Muscle layer of colon (tissue), 2 donors: Measurements from ENCODE around the gene QKI.
"Not testable (repeated sequence)": the region's sequence is repeated elsewhere in the genome, so short reads cannot be mapped to it uniquely, and the experiment has no call there.

Source experiments
- H3K27ac ChIP-seq: one replicate; pipeline ENCODE4 v1.7.0; 2013; ENCODE audit warnings: low read depth, mild to moderate bottlenecking, low read length, moderate library complexity
- H3K27me3 ChIP-seq, 2 donors: one replicate each; pipeline ENCODE4 v1.7.0; 2013; ENCODE audit warnings: low read length in 2 of 2, mild to moderate bottlenecking in 2 of 2; ENCODE audit not compliant: insufficient read depth in 2 of 2, control insufficient read depth in 1 of 2
- H3K36me3 ChIP-seq: one replicate; pipeline ENCODE4 v1.7.0; 2013; ENCODE audit warnings: mild to moderate bottlenecking, low read length; ENCODE audit not compliant: insufficient read depth
- H3K4me1 ChIP-seq: one replicate; pipeline ENCODE4 v1.7.0; 2013; ENCODE audit warnings: mild to moderate bottlenecking, low read length; ENCODE audit not compliant: insufficient read depth
- H3K4me3 ChIP-seq, 2 donors: one replicate each; pipeline ENCODE4 v1.7.0; 2013; ENCODE audit warnings: low read length in 2 of 2, low read depth in 1 of 2, mild to moderate bottlenecking in 1 of 2, moderate library complexity in 1 of 2
- H3K9ac ChIP-seq: one replicate; pipeline ENCODE4 v1.7.0; 2013; ENCODE audit warnings: low read length
- H3K9me3 ChIP-seq: one replicate; pipeline ENCODE4 v1.7.0; 2013; ENCODE audit warnings: mild to moderate bottlenecking, low read length
- donor health status: abdominal sarcoma.
- donor health status: Adenocarcinoma of cecum.

QKI gene

DNA sequence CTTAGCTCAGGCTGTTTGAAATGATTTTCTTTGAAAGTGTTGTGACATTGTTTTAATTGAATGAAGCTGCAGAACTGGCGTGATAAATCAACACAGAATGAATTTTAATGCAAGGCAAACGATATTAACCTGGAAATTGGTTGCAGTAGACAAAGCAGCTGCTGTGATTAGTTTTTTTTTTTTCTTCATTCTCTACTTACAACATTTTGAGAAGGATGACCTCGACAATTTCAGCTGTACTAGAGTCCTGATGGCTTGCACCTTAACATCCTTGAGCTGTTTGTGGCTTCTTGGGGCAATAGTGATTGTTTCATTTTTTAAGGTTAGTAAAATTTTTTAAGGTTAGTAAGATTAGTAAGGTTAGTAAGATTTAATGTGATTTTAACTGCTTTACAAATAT lies 54.2 kb downstream of the QKI start:
- Histone ChIP-seq H3K4me3 (no peak overlapping the region), H3K27ac (no peak overlapping the region), H3K9me3 (no peaks in the 10 kb centered on the region), H3K4me1 (no peaks in the 10 kb centered on the region), H3K9ac (no peak overlapping the region), H3K27me3 (no peaks in the 10 kb centered on the region), H3K36me3 (no peaks in the 10 kb centered on the region)

DNA sequence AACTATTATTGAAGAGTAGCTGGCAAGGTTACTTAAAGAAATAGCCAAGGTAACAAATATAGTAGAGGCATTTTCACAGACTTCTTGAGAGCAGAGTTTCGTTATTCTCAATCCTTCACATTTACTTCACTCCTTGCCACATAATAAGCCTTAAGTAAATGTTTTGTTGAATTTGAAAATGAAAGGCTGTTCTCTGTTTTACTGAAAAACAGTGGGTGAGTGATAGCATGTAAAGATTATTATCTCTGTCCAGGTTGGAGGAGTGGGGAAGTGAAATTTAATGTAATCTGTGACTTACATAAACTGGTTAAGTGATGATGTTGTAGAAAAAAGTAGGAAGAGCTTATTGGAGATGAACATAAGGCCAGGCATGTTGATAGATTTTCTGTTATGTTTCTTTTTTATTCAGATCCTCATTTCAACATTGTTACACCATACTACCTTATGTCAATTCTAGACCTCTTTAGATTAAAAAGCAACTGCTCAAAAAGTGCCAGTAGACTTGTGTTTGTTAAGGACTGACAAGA lies 55.0 kb downstream of the QKI start:
- no peaks in the 10 kb centered on the region for H3K4me1 ChIP-seq
- H3K9ac ChIP-seq, result no peak overlapping the region
- no peaks in the 10 kb centered on the region for H3K36me3 ChIP-seq
- no peaks in the 10 kb centered on the region for H3K27me3 ChIP-seq
- H3K27ac ChIP-seq, result no peak overlapping the region
- H3K4me3 ChIP-seq, result no peak overlapping the region
- no peaks in the 10 kb centered on the region for H3K9me3 ChIP-seq

- Histone ChIP-seq H3K9me3 (no peaks in the 10 kb centered on the region), H3K4me1 (no peaks in the 10 kb centered on the region), H3K4me3 (no peak overlapping the region), H3K36me3 (no peaks in the 10 kb centered on the region), H3K9ac (no peak overlapping the region), H3K27me3 (no peaks in the 10 kb centered on the region), H3K27ac (no peak overlapping the region)
Observed at GRCh38 chr6:163470611-163471010, 56.1 kb downstream of the QKI start.

GRCh38 chr6:163474581-163474980 lies 60.1 kb downstream of the QKI start:
- no peak overlapping the region for H3K4me3 ChIP-seq
- H3K36me3 ChIP-seq, result peaks cover 6% of the 10 kb centered on the region
- no peaks in the 10 kb centered on the region for H3K27me3 ChIP-seq
- H3K9me3 ChIP-seq, result no peaks in the 10 kb centered on the region
- H3K27ac ChIP-seq, result no peak overlapping the region
- no peak overlapping the region for H3K9ac ChIP-seq
- H3K4me1 ChIP-seq, result no peaks in the 10 kb centered on the region

- H3K27me3 ChIP-seq, H3K9me3 ChIP-seq, H3K36me3 ChIP-seq, H3K4me3 ChIP-seq, H3K27ac ChIP-seq, H3K4me1 ChIP-seq, H3K9ac ChIP-seq: not testable (repeated sequence)
Observed at GRCh38 chr6:163476946-163477345, 62.4 kb downstream of the QKI start.

GRCh38 chr6:163483107-163483506 lies 68.6 kb downstream of the QKI start:
- Histone ChIP-seq H3K9me3 (no peaks in the 10 kb centered on the region), H3K4me1 (peaks cover 12% of the 10 kb centered on the region), H3K27ac (no peak overlapping the region), H3K27me3 (no peaks in the 10 kb centered on the region), H3K9ac (no peak overlapping the region), H3K36me3 (peaks cover 8% of the 10 kb centered on the region), H3K4me3 (no peak overlapping the region)

- no peaks in the 10 kb centered on the region for H3K36me3 ChIP-seq
- no peaks in the 10 kb centered on the region for H3K27me3 ChIP-seq
- H3K4me1 ChIP-seq, result peaks cover 20% of the 10 kb centered on the region
- H3K9ac ChIP-seq, result no peak overlapping the region
- no peaks in the 10 kb centered on the region for H3K9me3 ChIP-seq
- no peak overlapping the region for H3K4me3 ChIP-seq
- H3K27ac ChIP-seq, result no peak overlapping the region
Observed at GRCh38 chr6:163485388-163485851, 70.9 kb downstream of the QKI start.

DNA sequence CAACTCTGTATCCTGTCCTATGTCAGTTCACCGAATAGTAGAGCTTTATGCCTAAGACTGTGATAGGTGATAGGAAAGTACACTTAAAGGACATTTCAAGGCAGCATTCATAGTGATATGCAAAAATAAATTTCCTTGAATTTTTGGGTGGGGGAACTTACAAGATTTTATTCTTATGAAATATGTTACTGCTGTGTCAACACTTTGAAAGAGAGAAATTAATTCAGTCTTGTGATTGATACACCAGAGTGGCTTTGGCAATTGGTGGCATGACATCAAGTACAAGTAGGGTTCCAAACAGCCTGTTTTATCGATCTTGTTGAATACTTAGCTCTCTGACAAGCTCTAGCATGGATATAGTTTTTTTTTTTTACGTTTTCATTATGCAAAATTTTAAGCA lies 72.3 kb downstream of the QKI start:
- no peak overlapping the region for H3K9ac ChIP-seq
- H3K27ac ChIP-seq, result no peak overlapping the region
- H3K4me3 ChIP-seq, result no peak overlapping the region
- peaks cover 28% of the 10 kb centered on the region for H3K4me1 ChIP-seq
- H3K36me3 ChIP-seq, result no peaks in the 10 kb centered on the region
- H3K27me3 ChIP-seq, result no peaks in the 10 kb centered on the region
- H3K9me3 ChIP-seq, result no peaks in the 10 kb centered on the region

GRCh38 chr6:163487606-163488005 lies 73.1 kb downstream of the QKI start:
- H3K27me3 ChIP-seq, result no peaks in the 10 kb centered on the region
- no peak overlapping the region for H3K27ac ChIP-seq
- H3K36me3 ChIP-seq, result no peaks in the 10 kb centered on the region
- no peaks in the 10 kb centered on the region for H3K9me3 ChIP-seq
- no peak overlapping the region for H3K4me3 ChIP-seq
- H3K9ac ChIP-seq, result no peak overlapping the region
- H3K4me1 ChIP-seq, result peaks cover 27% of the 10 kb centered on the region

DNA sequence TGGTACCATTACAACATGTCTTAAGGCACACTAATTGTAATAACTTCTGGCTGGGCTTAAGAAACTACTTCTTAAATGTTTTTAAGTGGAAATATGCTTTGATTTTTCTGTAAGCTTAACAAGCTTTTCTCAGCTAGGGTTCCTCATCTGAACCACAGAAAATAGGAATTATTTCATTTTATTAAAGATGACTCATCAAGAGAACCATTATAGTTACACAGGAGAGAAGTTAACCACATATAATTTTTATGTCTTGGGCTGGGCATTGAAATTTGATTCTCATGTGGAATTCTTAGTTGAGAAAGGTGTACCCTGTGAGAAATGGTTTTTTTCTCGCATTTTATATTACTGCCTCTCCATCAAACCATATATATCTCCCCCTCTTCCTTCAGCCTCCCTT lies 75.1 kb downstream of the QKI start:
- no peak overlapping the region for H3K4me3 ChIP-seq
- H3K27ac ChIP-seq, result no peak overlapping the region

DNA sequence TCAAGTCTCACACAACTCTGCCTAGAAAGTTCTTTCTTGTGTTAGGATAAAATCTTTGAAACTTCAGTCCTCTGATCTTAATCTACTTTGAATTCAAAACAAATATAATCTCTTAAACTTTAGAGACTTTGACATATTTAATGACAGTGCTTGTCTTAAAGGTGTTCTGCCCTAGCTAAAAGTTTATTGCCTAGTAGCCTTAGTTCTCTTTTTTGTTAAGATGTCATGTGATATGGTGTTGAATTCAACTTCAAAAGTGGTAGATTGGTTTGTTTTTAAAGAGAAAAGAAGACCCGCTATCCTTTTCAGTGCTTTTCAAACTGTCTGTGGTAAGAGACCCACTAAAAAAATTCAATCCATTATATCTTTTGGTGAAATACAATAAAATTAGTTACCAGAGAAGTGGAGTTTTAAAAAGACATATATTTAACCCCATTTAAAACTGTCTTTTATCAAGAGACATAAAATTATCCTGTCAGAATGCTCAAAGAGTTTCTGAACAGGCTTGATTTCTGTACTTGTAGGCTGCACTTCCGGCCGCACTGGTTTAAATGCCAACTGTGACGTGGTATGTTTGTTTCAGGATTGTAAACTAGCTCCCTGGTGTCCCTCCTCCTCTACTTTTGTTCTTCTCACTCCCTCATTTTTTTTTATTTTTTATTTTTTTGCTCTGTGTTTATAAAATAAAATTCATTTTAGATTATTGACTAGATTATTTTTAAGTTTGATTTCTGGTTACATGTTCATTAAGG lies 76.5 kb downstream of the QKI start:
- H3K9ac ChIP-seq, result no peak overlapping the region
- H3K4me1 ChIP-seq, result peaks cover 35% of the 10 kb centered on the region
- H3K27me3 ChIP-seq, result no peaks in the 10 kb centered on the region
- peak overlapping the region; percentile 35 for H3K27ac ChIP-seq
- no peak overlapping the region for H3K4me3 ChIP-seq
- H3K9me3 ChIP-seq, result no peaks in the 10 kb centered on the region
- no peaks in the 10 kb centered on the region for H3K36me3 ChIP-seq

More for the DNA sequence above, 75.1 kb downstream of the QKI start:
- peaks cover 27% of the 10 kb centered on the region for H3K4me1 ChIP-seq
- H3K27me3 ChIP-seq, result no peaks in the 10 kb centered on the region
- H3K36me3 ChIP-seq, result no peaks in the 10 kb centered on the region
- H3K9ac ChIP-seq, result no peak overlapping the region
- no peaks in the 10 kb centered on the region for H3K9me3 ChIP-seq

DNA sequence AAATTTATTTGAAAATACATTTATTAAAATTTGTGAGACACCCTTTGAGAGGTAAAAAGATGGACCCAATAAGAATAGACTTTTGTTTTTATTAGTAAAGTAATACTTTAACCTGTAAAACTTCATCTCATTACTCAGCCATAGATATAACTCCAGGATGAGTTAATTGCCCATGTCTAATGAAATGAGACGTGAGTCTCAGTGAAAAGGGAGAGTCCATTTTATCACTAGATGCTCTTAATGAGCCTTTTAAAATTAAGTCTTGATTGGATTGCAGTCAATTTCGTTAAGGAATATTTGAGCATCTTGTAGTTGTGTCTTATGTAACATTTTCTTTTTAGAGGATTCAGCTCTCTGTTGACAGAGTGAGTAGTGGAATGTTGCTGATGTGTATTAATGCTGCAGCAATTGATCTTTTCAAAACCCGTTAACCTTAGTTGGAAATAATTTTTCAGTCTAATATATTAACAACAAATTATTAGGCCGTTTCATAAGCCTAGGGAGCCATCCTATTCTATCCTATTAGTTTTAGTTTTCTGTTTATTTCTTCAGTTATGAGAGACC lies 77.3 kb downstream of the QKI start:
- Histone ChIP-seq H3K36me3 (no peaks in the 10 kb centered on the region), H3K4me3 (no peak overlapping the region), H3K27me3 (no peaks in the 10 kb centered on the region), H3K9me3 (no peaks in the 10 kb centered on the region), H3K9ac (no peak overlapping the region), H3K27ac (no peak overlapping the region), H3K4me1 (peaks cover 43% of the 10 kb centered on the region)
